Stimulated activated CD4-positive, alpha-beta T cell treated with anti-CD3 and anti-CD28 coated beads, Interleukin-12 subunit alpha, Interleukin-12 subunit beta, amount 100 ng/mL, for 24 hours (primary cell): ENCODE results near the gene MAGEB16.

Experiments used
- DNase-seq, 2 experiments: peaks; one replicate each; pipeline ENCODE4 v3.0.0-alpha.2; 2020; ENCODE audit warnings: low read depth in 2 of 2

Gene MAGEB16

GRCh38 chrX:35798042-35798441 is at the start of gene MAGEB16:
Gene MAGEB16 (plus strand): TSS chrX:35798342. CDS start chrX:35802197, 3,855 bp downstream.
- DNase-seq = no peak

GRCh38 chrX:35773958-35774564 is 24.1 kb upstream of the MAGEB16 start:
- DNase-seq = no peak

- no peak for DNase-seq
Observed at GRCh38 chrX:35785075-35785474, 13.1 kb upstream of the MAGEB16 start.

- DNase-seq = no peak
Observed at GRCh38 chrX:35786271-35786670, 11.9 kb upstream of the MAGEB16 start.

GRCh38 chrX:35787867-35788266 is 10.3 kb upstream of the MAGEB16 start:
- no peak for DNase-seq

GRCh38 chrX:35800474-35800873 is 2.3 kb downstream of the MAGEB16 start:
- DNase-seq = no peak

- no peak for DNase-seq
Observed at GRCh38 chrX:35809781-35810180, 11.6 kb downstream of the MAGEB16 start.

GRCh38 chrX:35819241-35819640 is 21.1 kb downstream of the MAGEB16 start:
- DNase-seq = no peak

- DNase-seq = no peak
Observed at GRCh38 chrX:35826503-35826902, 28.4 kb downstream of the MAGEB16 start.

GRCh38 chrX:35829501-35829900 is 31.4 kb downstream of the MAGEB16 start:
- DNase-seq = no peak

GRCh38 chrX:35841872-35842271 is 43.7 kb downstream of the MAGEB16 start:
- DNase-seq = no peak

- DNase-seq = no peak
Observed at GRCh38 chrX:35842674-35843073, 44.5 kb downstream of the MAGEB16 start.

GRCh38 chrX:35847736-35848135 is 49.6 kb downstream of the MAGEB16 start:
- DNase-seq = no peak
